ENCODE data around the gene SELP.

The SELP gene

DNA sequence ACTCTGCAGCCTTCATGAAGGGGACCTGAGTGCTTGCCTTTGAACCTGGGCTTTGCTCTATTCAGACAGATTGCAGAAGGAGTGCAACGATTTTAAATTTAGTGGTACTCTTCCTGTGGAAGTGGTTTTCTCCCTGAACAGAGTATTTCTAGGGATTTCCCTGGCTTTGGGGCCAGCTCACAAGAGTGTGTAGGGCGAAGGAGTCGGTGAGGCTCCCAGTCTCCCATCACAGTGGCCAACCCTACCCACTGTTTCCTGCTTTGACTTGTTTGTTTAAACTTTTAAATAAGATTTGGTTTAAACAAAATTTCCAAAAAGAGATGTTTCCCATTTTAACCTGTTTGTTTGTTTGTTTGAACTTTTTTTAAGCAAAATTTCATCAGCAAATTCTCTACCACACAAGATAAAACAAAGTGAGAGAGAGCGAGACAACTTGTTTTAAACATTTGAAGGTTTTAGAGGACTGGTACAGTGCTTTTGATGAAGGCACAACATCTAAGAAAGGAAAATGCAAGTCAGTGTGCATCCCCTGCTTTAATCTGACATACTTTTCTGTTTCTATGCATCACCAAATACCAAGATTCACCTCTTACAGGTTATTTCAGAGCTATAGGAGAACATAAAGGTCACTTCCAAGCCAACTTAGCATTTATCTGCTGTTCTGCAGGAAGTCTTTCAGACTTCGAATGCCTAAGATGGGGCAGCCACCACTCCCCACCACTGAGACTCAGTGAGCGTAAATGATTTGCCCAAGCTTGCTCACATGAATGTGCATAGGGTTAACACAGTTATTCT is 6.6 kb downstream of the SELP start:
- no peak for DNase-seq (ENCODE audit: low read depth, low spot score)
- no peak overlapping the region for H3K27ac ChIP-seq

DNA sequence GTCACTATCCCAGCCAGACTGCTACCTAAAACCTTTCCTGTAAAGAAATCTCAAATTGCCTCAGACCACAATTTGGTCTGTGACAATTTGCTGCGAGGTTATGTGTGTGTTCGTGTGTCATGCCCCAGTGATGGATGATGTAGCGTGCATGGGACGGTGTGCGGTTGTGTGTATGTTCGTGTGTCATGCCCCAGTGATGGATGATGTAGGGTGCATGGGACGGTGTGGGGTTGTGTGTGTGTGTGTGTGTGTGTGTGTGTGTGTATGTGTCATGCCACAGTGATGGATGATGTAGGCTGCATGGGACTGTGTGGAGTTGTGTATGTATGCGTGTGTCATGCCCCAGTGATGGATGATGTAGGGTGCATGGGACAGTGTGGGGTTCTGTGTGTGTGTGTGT is 9.4 kb downstream of the SELP start:
- DNase-seq (ENCODE audit: low read depth, low spot score): no peak
- no peak overlapping the region for H3K27ac ChIP-seq

DNA sequence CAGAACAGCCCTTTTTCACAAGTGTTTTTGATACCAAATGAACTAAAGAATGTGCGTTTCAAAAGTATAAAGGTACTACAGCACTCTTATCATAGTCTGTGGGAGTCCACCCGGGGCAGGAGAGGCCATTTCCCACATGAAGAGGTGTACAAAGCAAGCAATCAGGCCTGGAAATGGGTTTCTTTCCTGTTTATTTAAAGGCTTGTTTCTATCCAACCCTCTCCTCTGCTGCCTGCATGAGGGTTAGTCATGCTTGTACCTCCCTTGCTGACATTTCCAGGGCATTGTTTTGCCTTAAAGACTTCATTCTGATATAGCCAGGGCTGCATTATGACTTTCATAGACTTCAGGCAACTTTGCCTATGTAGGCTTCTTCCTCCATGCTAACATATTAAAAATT is 11.6 kb downstream of the SELP start:
- H3K27ac ChIP-seq: no peak overlapping the region
- no peak for DNase-seq (ENCODE audit: low read depth, low spot score)

DNA sequence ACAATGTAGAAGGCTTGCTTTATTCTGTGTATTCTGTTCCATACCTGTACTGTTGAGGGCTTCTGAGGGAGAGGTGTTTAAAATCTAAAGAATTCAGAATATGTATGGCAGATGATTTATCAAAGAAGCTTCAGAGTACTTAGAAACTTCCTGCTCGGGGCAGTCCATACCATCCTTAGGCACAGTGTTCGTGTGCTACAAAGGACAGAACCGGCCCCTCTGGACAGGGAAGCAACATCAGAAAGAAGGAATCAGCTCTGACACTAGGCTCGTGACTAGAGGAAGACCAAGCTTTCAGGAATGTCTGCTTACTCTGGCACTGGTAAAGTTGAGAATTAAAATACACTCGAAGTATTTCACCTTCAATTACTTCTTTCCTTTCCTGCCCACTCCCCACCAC is 14.1 kb downstream of the SELP start:
- H3K27ac ChIP-seq: no peak overlapping the region
- no peak for DNase-seq (ENCODE audit: low read depth, low spot score)

DNA sequence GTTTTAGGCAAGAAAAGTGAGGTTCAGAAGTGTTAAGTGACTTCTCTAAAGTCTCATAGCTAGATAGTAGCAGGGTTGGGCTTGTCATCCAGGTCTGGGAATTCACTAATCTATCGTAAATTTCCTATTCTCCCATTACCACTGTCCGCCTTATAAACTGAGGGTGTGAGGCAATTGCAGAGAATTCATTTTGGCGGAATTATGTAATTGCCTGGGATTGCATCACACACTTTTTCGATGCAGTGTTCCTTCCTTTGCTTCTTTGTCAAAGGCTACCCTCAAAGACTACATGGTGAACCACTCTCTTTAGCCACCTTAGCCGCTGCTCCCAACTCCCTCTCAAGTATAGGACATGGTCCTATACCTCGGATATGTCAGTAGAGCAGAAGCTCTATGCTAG is 19.1 kb downstream of the SELP start:
- DNase-seq (ENCODE audit: low read depth, low spot score): no peak

DNA sequence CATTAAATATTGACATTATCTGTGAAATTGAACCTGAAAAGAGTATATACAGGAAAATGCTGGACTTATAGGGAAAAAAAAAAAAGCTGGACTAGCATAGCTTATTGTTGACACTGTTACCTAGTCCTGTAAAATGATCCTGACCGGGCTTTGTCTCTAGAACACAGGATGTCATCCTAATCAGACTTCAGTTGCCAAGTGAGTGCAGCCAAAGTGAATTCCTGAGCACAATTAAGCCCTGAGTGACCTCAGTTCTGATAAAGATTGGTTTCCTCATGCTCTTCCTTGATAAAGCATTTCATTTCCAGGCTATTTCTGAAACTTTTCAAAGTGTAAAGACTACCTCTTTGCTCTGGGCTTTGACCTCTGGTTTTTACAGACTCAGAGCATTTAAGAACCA is 19.8 kb downstream of the SELP start:
- DNase-seq (ENCODE audit: low read depth, low spot score): no peak
- H3K27ac ChIP-seq: no peak overlapping the region

More for the DNA sequence above, 19.1 kb downstream of the SELP start:
- no peak overlapping the region for H3K27ac ChIP-seq

DNA sequence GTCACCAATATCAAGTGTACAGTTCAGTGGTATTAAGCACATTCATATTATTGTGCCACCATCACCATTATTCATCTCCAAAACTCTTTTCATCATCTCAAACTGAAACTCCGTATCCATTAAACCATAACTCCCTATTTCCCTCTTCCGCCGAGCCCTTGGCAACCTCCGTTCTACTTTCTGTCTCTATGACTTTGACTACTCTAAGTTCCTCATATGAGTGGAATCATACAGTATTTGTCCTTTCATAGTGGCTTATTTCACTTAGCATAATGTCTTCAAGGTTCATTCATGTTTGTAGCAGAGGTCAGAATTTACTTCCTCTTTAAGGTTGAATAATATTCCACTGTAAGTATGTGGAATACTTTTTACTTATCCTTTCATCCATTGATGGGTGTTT is 21.7 kb downstream of the SELP start:
- DNase-seq (ENCODE audit: low read depth, low spot score): no peak
- no peak overlapping the region for H3K27ac ChIP-seq

DNA sequence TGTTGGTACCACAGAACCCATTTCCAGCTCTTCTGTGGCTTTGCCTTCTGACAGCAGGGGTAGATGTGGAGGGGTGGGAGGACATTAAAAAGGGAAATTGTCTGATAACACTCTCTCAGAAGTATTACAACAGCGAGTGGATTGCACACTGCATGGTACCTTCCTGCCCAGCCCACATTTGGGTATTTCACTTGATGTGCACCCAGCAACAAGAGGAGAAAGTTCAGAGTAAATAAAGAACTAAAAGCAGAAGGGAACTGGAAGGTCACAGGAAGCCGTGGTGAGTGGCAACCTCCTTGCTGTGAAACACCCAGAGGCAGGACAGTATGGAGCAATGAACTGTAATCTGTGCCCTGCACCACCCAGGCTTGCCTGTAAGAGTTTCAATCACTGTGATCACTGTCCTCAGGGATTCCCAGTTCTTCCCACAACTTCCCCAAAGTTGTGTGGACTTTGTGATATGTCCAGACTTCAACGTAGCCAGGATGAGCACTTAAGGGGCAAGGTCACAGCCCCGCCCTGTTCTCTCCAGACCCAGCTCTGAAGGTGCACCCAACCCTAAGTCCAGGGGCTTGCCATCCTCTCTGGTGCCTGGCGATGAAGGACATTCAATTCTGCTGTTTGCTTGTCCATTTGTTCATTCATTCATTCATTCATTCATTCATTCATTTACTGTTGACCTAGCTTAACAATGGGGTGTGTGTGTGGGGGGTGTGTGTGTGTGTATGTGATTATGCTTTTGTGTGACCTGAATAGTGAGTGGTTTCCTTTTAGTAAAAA is 25.0 kb downstream of the SELP start:
- H3K27ac ChIP-seq: no peak overlapping the region
- no peak for DNase-seq (ENCODE audit: low read depth, low spot score)

DNA sequence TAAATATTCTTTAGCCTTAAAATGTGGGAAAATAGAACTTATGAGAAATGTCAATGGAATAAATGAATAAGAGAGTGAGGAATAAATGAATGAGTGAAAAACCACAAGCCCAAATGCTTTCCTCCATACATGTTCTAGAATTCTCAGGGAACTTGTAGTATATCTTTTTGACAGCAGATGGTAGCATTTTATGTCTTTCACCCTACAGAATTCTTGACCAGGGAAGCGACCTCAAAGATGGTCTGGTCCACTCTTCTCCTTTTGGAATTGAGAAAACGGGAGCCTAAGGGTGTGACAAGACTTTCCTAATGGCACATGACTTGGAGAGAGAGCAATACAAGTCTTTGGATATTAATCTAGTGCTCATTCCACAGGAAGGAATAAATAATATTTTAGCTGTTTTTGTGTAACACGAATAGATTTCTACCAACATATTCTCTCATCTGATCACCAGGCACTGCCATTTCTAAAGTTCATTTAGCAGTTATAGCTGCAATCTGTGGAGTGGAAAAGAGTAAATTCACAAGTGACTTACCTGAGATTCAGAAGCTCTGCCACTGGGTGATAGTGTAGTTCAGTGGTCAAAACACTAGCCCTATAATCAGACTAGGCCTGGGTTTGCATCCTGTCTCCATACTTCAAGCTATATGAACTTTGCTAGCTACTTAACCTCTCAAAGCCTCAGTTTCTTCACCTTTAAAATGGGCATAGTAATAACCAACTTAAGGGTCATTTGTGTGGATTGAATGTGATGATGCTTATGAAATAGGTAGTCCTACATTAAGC is 28.6 kb downstream of the SELP start:
- DNase-seq (ENCODE audit: low read depth, low spot score): no peak

DNA sequence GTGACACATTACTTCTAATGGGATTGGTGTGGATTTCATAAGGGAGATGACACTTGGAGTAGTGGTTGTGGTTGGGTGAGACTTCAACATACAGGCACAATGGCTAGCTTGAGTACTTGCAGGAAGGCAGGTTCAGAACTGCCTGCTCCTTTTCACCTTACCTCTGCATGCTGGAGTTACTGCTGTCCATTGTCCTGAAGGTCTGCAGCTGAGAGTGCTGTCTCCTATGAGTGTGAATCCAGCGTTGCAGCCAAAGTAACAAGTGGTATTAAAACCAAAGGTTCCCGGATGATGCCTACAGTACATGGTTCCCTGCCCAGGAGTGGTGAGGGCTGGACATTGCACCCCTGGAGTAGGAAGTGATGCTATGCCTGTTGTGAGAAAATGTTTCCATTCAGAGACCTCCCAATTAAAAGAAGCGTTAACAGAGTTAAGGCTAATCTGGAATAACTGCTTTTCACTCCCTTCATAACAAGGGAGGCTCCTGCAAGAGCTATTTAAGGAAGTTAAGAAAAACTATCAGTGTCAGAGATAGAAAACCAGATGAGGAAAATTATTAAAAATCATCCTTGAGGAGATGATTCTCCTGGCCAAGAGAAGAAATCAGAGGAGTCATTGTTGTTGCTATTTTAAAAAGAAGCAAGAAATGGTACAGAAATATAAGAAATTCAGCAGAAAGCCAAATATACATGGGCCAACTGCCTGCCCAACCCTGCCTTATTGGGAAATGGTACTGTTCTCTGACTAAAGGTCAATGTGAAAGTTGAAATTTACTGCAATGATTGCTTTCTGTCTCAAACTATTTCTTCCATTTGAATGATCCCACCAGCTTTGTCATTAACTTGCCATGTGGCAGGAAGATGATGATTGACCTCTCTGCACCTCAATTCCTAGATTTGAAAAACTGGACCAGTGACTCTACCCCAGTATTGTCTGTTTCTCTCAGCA is 33.9 kb downstream of the SELP start:
- no peak overlapping the region for H3K27ac ChIP-seq
- no peak for DNase-seq (ENCODE audit: low read depth, low spot score)

More for the DNA sequence above, 28.6 kb downstream of the SELP start:
- H3K27ac ChIP-seq: no peak overlapping the region

DNA sequence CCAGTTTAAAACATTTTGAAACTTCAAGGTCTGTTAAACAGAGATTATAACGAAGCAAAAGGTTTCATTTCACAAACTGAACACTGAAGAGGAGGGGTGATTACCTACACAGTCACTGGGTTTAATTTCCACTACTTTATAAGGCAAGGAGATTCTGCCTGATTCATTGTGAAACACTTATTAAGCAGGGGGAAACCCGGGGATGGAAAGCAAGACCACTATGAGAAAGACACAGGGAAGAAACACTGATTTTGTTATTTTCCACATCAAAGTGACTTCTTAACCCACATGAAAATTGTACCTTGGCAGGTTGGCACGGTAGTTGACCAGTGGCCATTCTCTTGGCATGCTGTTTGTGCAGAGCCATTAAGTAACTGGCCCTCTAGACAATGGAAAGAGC is 35.5 kb downstream of the SELP start:
- no peak overlapping the region for H3K27ac ChIP-seq
- DNase-seq (ENCODE audit: low read depth, low spot score): no peak

DNA sequence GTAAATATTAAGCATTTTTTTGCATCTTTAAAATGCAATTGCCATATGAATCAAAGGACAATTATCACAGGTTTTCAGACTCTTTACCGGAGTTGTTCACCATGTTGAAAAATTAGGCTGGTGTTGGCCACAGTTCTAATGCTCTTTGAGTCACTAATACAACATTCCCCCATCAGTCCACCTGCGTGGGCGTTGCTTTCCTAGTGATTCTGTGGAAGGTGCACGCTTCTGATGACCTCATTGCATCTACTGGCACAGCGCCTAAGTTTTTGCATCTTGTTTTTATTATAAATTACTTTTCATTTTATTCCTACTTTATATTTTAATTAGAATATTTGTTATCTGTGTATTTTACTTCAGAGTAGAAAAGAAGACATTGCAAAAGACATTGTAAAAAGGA is 39.0 kb downstream of the SELP start:
- DNase-seq (ENCODE audit: low read depth, low spot score): no peak
- H3K27ac ChIP-seq: no peak overlapping the region

DNA sequence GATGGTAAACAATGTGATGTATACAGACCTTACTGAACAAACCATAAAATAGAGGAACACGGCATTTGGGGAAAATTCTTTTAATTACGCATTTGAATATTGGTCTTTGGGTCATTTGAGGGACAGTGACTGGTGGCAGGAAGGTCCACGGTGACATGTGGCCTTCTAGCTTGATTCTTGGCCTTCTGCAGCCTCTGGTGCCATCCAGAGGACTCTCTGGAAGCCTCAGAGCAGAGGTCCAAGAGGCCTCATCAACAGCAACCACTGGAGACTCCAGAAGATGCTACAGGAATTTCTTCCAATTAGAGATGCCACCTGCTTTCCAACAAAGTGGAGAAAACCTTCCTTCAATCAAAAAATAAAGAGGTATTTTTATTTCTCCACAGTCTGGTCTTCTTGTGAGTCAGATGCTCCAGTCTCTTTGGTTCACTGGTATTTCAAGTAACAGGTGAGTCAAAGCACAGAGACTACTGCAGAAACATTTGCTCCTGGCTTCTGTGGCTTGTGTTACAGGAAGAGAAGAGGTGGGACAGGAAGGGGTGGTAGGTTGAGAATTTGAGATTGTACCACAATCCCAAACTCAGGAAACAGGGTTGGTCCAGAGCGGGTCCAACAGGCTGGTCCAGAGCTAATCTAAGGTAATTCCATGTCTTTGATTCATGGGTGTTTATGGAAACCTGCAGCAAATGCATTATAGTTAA is 41.0 kb downstream of the SELP start:
- H3K27ac ChIP-seq: no peak overlapping the region
- no peak for DNase-seq (ENCODE audit: low read depth, low spot score)

DNA sequence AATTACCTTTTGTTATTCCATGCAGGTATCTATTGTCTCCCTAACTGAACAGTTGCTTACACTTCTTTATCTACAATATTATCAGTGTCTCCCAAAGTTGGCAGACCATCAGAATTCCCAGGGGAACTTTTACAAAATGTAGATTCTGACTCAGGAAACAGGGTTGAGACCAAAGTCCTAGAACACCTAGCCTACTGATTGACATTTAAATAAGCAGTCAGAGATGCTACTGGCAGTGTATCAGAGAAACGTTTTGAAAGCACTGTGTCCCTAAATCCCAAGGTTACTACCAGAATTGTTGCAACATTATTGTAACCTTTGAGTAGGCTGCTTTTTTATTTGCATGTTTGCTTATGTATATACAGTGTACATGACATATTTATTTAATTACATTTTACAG is 41.8 kb downstream of the SELP start:
- no peak for DNase-seq (ENCODE audit: low read depth, low spot score)
- no peak overlapping the region for H3K27ac ChIP-seq

DNA sequence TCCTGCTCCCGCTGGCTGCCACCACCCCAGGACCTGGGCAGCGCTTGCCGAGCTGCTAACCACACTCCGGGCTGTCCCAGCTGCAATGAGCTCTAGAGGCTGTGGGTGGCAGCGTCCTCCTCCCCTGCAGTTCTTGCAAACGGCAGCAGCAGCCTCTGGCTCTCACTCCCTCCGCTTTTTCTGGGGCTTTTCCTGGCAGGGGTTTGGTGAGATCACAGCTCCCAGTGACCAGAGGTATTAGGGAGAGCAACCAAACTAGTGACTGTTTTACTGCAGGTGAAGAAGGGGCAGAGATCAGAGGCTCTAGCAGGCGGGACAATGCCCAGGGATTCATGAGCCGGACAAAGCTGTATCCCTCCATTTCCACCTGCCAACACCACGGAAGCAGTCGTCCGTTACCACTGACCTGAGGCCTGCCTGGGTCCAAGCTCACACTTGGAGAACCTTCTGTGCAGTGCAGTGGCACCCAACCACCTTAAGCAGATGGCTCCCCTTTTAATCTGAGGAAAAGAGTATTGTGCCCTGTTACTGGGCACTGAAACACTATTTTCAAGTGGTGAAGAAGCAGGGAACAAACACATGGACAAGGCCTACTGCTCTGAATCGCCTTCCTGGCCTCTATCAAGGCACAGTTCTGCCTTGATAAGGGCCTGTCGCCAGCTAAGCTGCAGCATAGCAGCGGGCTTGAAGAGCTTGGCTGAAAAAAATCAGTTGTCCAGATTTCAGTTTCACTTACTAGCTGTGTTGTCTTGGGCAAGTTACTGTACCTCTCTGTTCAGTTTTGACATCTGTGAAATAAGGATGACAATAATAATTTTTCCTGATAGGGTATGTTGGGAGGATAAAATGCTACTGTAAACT is 43.3 kb downstream of the SELP start, which contains the start of gene F5:
Gene F5, minus strand, starts transcription at position 87 of the 861 bp plus-strand sequence. CDS start 95 bp downstream, outside the sequence.
- DNase-seq (ENCODE audit: low read depth, low spot score): no peak
- no peak within 1 kb of the TSS for H3K27ac ChIP-seq

DNA sequence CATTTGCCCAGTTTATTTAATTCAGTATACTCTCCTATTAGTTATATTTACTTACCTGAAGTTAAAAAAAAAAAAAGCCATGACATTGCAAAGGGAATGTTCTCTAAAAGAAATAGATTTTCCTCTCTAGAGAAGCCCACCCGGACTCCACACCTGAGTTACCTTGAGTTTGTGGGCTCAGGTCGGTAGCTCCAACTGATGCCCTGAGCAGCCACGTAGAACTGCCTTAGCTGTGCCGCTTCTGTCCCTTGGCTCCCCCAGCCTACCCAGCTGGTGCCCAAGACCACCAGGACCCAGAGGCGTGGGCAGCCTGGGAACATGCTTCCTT is 43.9 kb downstream of the SELP start:
- no peak overlapping the region for H3K27ac ChIP-seq
- DNase-seq (ENCODE audit: low read depth, low spot score): no peak

DNA sequence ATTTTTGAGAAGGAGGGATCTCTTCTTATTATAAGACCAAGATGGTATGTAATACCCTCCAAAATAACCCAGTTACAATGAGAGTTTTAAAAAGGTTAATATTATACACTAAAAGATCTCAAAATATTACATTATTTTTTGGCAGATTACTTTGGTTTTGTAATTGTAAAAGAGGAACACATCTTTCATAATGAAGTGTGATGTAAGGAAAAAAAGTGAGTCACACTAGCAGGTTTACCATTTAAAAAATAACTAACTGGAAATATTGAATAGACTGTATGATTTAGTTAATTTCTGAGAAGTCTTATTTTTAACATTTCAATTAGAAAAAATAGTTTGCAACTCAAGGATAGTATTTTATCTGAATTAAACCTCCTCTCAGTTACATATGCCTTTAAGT is 44.7 kb downstream of the SELP start:
- DNase-seq (ENCODE audit: low read depth, low spot score): no peak
- peak overlapping the region; percentile 23 for H3K27ac ChIP-seq

DNA sequence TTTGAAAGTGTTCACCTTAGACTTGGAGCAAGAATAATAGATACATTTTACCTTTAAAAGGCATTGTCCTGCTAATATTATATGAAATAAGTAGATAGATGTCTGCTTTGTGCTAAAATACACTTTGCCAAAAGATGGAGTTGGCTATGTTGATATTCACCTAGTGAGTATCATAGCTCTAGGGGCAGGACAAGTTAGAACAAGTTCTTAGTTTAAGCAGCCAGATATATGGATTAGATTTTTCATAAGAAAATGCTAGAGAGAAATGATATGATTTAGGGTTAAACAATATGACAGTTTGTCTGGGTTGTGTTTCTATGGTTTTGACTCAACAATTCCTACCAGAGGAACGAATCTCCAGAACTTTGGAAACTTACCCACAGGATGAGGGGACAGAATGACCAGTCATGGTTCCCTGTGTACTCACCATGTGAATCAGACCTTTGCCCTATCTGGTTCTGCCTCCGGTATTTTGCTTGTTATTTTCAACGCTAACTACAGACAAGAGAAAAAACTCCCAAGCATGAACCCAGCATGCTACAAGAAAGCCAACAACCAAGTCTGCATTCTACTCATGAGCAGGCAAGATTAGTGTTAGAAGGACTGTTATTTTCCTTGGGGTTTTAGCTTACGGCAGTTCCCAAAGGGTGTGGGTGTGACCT is 45.3 kb downstream of the SELP start:
- DNase-seq (ENCODE audit: low read depth, low spot score): no peak

More for the DNA sequence above, 45.3 kb downstream of the SELP start:
- H3K27ac ChIP-seq: peak overlapping the region; percentile 23
